ENCODE measurements around the gene CNOT2.

The CNOT2 gene

DNA sequence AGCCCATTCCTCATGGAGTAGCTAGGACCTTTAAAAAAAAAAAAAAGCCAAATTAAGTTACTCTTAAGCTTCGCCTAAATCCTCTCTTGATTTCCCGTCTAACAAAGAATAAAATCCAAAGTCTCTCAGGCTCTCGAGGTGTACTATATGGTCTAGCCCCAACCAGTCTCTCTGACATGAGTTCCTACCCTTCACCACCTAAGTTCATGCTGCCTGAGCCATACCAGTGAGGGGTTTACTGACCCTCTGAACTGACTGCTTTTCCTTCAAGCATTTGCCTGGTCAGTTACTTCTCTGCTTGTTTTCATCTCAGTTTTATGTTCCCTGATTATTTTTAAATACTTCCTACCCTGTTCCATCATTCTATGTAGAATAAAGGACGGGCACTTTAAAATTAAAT lies 64.6 kb downstream of the CNOT2 start:
- DNase-seq = no peak

DNA sequence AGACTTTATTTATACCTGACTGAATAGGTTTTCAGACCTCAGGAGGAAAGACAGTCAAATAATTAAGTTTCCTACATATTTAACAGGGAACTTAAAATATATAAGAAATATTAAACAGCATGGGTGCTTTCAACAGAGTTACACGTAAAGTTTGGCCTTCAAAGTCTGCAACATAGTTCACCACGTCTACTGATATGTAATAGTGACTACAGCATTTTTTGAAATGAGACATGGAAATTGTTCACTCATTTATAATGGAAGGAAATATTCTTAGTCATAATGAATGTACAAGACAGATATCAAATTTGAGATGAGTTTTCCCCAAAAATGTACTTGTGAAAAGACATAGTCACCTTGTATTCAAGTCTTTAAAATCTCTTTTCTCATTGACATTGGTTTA lies 66.1 kb downstream of the CNOT2 start:
- no peak for DNase-seq

GRCh38 chr12:70314145-70314544 lies 70.9 kb downstream of the CNOT2 start:
- DNase-seq = no peak

GRCh38 chr12:70317781-70318180 lies 74.5 kb downstream of the CNOT2 start:
- no peak for DNase-seq

GRCh38 chr12:70319605-70320004 lies 76.4 kb downstream of the CNOT2 start:
- no peak for DNase-seq

- DNase-seq = no peak
These were observed 78.0 kb downstream of the CNOT2 start for GRCh38 chr12:70321191-70321590.

GRCh38 chr12:70327541-70327940 lies 84.3 kb downstream of the CNOT2 start:
- no peak for DNase-seq

GRCh38 chr12:70329728-70330127 lies 86.5 kb downstream of the CNOT2 start:
- DNase-seq = no peak

DNA sequence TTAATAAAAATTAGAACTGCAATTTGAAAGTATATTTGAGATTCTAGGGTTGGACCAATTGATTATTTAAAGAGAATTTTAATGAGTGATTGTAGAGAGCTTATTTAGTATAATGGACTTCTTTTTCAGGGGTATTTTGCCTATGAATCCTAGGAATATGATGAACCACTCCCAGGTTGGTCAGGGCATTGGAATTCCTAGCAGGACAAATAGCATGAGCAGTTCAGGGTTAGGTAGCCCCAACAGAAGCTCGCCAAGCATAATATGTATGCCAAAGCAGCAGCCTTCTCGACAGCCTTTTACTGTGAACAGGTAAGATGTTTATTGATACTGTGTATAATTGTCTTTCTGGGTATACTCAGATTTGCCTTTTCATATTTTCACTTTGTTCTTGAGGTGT lies 86.9 kb downstream of the CNOT2 start:
- DNase-seq = no peak

DNA sequence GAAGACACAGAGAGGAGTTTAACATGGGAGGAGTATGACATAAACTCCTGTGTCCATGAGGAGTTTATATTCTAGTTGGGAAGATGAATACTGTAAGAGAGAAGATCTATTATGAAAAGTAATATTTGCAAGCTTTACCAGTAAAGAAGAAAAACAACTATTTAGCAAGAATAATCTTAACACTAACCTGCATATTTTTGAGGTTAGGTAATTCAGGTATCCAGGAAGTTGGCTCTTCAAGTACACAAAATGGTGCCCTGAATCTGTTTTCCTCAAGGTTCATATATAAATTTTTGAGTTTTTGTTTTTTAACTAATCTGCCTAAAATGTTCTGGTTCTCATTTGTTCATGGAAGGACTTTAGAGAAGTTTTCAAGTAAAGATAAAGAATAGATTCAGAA lies 89.0 kb downstream of the CNOT2 start:
- DNase-seq = no peak

DNA sequence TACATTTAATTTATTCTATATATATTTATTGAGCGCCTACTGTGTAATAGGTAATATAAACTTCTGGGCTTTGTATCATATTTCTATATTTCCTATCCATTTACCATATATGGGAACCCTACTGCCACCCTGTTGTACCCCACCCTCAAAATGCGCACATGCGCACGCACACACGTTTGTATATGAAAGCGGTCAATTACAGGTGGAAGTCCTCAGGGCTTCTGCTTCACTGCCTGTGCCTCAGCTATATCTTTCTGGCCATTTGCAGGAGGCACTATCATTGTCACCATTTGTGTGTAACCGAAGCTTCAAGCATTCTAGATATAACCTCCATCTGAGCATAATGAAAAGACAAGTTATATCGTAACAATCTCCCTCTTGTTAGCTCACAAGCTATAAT lies 91.5 kb downstream of the CNOT2 start:
- no peak for DNase-seq

- no peak for DNase-seq
These were observed 95.3 kb downstream of the CNOT2 start for GRCh38 chr12:70338531-70338930.

GRCh38 chr12:70351076-70351475 lies 107.8 kb downstream of the CNOT2 start:
- no peak for DNase-seq

GRCh38 chr12:70353780-70354660 lies 110.8 kb downstream of the CNOT2 start:
- no peak for DNase-seq

- no peak for DNase-seq
These were observed 111.6 kb downstream of the CNOT2 start for GRCh38 chr12:70354787-70355186.

DNA sequence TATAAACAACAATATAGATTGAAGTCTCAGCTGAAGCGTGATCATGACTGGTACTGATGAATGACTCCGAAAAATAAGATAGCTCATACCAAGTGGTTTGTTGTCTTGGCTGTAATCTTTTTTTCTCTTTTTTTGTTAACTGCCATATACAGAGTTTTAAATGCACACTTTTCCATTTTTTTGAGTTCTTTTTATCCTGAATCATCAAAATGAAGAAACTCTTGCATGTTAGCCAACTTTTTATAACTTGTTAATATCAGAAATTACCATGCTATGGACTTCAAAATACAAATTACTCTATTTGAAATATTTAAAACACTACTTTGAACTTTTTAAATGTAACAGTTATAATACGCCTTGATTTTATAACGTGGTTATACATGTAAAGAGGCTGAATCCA lies 112.7 kb downstream of the CNOT2 start:
- DNase-seq = no peak

GRCh38 chr12:70359458-70360197 lies 116.4 kb downstream of the CNOT2 start:
- no peak for DNase-seq

- no peak for DNase-seq
These were observed 117.0 kb downstream of the CNOT2 start for GRCh38 chr12:70360218-70360617.

DNA sequence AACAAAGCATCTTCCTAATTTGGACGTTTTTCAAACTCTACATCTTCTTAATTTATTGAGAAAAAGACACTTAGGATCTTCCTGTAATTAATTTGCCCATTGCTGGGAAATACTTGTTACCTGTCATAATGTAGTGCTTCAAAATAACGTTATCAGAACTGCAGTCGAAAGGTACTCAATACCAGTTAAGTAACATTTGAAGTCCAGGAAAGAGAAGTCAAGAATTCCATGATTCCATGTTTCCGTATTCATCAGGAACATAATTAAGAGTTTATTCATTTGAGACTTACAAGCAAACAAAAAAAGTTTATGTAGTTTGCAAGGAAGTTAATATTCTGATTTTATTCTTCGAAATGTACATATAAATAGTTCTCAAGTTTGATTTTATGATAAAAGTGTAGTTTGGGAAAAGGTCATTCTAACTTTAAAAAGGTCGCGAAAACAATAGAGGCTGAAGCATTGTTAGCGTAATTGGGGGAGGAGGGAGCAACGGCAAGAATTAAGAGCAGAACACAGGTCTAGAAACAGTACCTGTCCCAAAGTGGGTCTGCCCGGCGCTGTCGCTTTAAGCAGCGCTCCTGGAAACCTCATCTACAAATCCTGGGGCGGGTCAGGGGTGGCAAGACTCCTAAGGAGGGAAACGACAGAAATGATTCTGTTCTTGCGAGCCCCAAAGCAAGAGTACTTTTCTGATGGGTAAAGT lies 121.6 kb downstream of the CNOT2 start:
- DNase-seq = no peak

DNA sequence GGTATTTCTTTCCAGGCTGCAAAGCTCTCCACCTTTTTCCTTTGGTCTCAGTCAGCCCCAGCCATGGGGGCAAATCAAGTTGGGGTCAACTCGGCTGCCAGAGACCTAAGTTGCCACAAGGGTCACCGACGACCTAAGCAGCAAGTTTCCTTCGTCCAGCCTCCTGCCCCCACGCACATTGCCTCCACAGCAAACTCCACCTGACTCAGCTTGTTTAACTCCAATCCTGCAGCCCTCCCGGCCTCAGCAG lies 122.1 kb downstream of the CNOT2 start:
- no peak for DNase-seq

DNA sequence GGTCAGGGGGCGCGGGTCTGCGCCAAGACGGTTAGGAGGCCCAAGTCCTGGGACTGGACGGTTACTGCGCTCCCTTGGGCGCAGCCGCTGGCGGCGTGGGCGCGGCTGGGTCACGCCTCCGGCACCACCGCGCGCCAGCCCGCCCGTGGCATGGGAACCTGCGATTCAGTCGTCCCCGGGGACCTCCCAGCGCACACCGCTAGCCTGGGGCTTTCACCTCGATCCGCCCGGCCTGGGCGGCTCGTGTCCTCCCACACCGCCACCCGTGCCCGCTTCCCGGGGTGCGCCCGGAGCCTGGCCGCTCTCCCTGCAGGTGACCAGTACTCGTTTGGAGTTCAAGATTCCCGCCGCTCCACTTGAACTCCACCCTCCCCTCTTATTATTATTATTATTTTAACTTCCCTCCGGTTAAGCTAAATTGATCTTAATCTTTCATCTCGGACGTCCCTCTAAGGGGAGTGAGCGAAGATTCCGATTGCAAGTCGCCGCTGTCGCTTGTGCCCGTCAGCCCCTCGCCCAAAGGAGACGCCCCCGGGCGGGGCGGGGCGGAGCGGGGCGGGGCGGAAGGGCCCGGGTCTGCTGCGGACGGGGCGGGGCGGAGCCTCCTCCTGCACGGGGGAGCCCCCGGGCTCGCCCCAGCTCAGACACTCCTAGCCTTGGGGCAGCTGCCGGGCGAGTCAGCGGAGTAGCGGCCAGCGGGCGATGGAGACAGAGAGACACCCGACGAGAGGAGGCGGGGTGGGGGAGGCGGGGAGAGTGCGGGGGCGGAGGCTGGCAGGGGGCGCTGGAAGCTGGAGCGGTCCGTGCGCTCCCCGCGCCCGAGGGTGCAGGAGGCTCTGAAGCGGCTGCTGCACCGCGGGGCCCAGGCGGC lies 122.7 kb downstream of the CNOT2 start, which contains the start of gene KCNMB4:
KCNMB4 (plus strand) TSS at position 643 of the 871 bp plus-strand sequence. CDS start 445 bp downstream, outside the sequence.
- DNase-seq = peak; percentile 82

GRCh38 chr12:70366581-70367257 lies 123.5 kb downstream of the CNOT2 start:
- peak; percentile 72 for DNase-seq

Data from CD4-positive, alpha-beta T cell treated with Interleukin-6 for 4 hours (primary cell).